ENCODE results near the gene SZT2.

The SZT2 gene

GRCh38 chr1:43439781-43440180, 50.1 kb downstream of the SZT2 start:
- peaks cover 64% of the 10 kb centered on the region for H3K36me3 ChIP-seq (ENCODE audit: control insufficient read depth, insufficient read depth, low read length)
- H3K27me3 ChIP-seq (replicated peaks; ENCODE audit: control insufficient read depth, insufficient read depth, low read length, poor library complexity, severe bottlenecking) = no peaks in the 10 kb centered on the region
- no peaks in the 10 kb centered on the region for H3K4me1 ChIP-seq (ENCODE audit: control insufficient read depth, insufficient read depth, low read length, poor library complexity, severe bottlenecking)
- no peak for DNase-seq
- H3K27ac ChIP-seq (ENCODE audit: insufficient read depth, low read length, poor library complexity, severe bottlenecking) = no peak overlapping the region
- H3K4me3 ChIP-seq (ENCODE audit: insufficient read depth, low read depth, low read length, poor library complexity, severe bottlenecking) = no peak overlapping the region
- no peaks in the 10 kb centered on the region for H3K9me3 ChIP-seq (ENCODE audit: control insufficient read depth, low read length)

DNA sequence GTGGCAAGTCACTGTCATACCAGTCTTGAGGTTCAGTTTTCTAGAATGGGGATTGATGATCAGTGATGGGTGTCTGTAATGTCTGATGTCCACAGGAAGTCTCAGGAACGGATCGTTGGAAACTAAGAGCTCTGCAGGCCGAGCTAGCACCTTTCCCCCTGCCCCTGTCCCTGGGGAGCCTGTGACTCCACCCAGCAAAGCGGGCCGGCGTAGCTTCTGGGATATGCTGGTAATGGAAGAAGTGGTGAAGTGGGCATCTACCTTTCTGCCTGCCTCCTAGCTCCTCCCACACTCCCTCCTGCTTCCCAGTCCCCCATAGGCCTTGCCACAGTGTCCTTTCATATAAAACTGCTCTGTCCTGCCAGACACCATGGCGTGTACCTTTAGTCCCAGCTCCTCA, 50.7 kb downstream of the SZT2 start:
- DNase-seq = no peak
- Histone ChIP-seq H3K36me3 (ENCODE audit: control insufficient read depth, insufficient read depth, low read length) (peaks cover 63% of the 10 kb centered on the region), H3K4me3 (ENCODE audit: insufficient read depth, low read depth, low read length, poor library complexity, severe bottlenecking) (no peak overlapping the region), H3K4me1 (ENCODE audit: control insufficient read depth, insufficient read depth, low read length, poor library complexity, severe bottlenecking) (no peaks in the 10 kb centered on the region), H3K9me3 (ENCODE audit: control insufficient read depth, low read length) (no peaks in the 10 kb centered on the region), H3K27me3 (replicated peaks; ENCODE audit: control insufficient read depth, insufficient read depth, low read length, poor library complexity, severe bottlenecking) (no peaks in the 10 kb centered on the region), H3K27ac (ENCODE audit: insufficient read depth, low read length, poor library complexity, severe bottlenecking) (no peak overlapping the region)

DNA sequence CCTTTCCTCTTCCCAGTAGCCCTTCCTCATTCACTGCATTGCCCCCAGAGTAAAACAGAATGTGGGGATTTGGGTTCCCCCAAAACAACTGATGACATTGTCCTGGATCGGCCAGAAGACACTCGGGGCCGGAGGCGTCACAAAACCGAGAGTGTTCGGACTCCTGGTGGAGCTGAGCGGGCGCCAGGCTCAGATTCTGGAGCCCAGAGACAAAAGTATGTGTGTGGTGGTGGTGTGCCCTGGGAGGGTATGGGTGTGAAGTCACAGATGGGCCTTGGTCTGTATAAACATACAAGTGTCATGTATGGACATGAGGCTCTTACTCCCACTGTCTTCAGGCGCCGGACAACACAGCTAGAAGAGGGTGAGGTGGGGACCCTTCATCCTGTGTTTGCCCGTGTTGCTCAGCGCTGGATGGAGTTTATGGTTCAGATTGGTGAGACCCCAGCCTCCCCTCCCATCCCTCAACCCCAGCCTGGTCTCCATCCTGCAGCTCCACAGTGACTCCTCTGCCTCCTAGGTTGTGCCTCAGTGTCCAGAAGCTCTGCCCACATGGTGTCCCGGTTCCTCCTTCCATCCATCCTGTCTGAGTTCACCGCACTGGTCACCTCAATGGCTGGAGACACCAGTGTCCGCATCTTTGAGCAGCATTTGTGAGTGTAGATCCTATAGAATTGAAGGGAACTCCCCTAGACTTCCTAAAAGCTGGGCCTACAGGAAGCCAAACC, 51.6 kb downstream of the SZT2 start:
- H3K27ac ChIP-seq (ENCODE audit: insufficient read depth, low read length, poor library complexity, severe bottlenecking) = no peak overlapping the region
- H3K4me3 ChIP-seq (ENCODE audit: insufficient read depth, low read depth, low read length, poor library complexity, severe bottlenecking) = no peak overlapping the region
- H3K36me3 ChIP-seq (ENCODE audit: control insufficient read depth, insufficient read depth, low read length) = peaks cover 71% of the 10 kb centered on the region
- no peak for DNase-seq
- H3K4me1 ChIP-seq (ENCODE audit: control insufficient read depth, insufficient read depth, low read length, poor library complexity, severe bottlenecking) = no peaks in the 10 kb centered on the region
- no peaks in the 10 kb centered on the region for H3K27me3 ChIP-seq (replicated peaks; ENCODE audit: control insufficient read depth, insufficient read depth, low read length, poor library complexity, severe bottlenecking)
- H3K9me3 ChIP-seq (ENCODE audit: control insufficient read depth, low read length) = no peaks in the 10 kb centered on the region

DNA sequence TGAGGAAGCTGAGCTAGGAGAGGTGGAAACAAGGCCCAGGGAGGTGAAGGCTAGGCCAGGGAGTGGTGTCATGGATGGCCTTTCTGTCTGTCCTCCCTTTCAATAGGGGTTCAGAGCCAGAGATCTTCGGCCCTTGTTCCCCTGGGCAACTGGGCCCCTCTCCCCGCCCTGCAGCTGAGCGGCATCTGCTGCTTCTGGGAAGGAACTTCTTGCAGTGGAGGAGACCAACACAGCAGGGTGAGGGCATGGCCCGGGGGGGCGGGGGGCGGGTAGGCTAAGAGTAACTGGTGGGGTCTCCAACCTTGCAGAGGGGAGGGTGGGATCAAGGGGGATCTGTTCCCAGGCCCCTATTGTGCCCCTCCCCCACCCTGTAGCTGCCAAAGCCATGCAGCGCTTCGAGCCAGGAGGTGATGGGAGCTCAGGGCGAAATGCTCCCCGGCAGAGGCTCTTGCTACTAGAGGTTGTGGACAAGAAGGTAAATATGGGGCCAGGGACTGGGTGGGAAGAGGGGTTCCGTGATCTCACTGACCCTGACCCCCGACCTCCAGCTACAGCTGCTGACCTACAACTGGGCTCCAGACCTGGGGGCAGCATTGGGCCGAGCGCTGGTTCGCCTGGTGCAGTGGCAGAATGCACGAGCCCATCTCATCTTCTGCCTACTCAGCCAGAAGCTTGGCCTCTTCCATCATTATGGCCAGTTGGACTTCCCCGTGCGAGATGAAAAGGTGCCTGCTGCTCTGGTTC, 52.4 kb downstream of the SZT2 start:
- Histone ChIP-seq H3K27me3 (replicated peaks; ENCODE audit: control insufficient read depth, insufficient read depth, low read length, poor library complexity, severe bottlenecking) (no peaks in the 10 kb centered on the region), H3K36me3 (ENCODE audit: control insufficient read depth, insufficient read depth, low read length) (peaks cover 78% of the 10 kb centered on the region), H3K4me3 (ENCODE audit: insufficient read depth, low read depth, low read length, poor library complexity, severe bottlenecking) (no peak overlapping the region), H3K9me3 (ENCODE audit: control insufficient read depth, low read length) (no peaks in the 10 kb centered on the region), H3K4me1 (ENCODE audit: control insufficient read depth, insufficient read depth, low read length, poor library complexity, severe bottlenecking) (no peaks in the 10 kb centered on the region), H3K27ac (ENCODE audit: insufficient read depth, low read length, poor library complexity, severe bottlenecking) (no peak overlapping the region)
- no peak for DNase-seq

- peaks cover 83% of the 10 kb centered on the region for H3K36me3 ChIP-seq (ENCODE audit: control insufficient read depth, insufficient read depth, low read length)
- no peak for DNase-seq
- H3K4me3 ChIP-seq (ENCODE audit: insufficient read depth, low read depth, low read length, poor library complexity, severe bottlenecking) = no peak overlapping the region
Observed at GRCh38 chr1:43442756-43443155, 53.1 kb downstream of the SZT2 start.

GRCh38 chr1:43443197-43443946, 53.7 kb downstream of the SZT2 start:
- DNase-seq = no peak
- H3K27me3 ChIP-seq (replicated peaks; ENCODE audit: control insufficient read depth, insufficient read depth, low read length, poor library complexity, severe bottlenecking) = no peaks in the 10 kb centered on the region
- H3K4me3 ChIP-seq (ENCODE audit: insufficient read depth, low read depth, low read length, poor library complexity, severe bottlenecking) = no peak overlapping the region
- no peak overlapping the region for H3K27ac ChIP-seq (ENCODE audit: insufficient read depth, low read length, poor library complexity, severe bottlenecking)
- peaks cover 81% of the 10 kb centered on the region for H3K36me3 ChIP-seq (ENCODE audit: control insufficient read depth, insufficient read depth, low read length)
- H3K9me3 ChIP-seq (ENCODE audit: control insufficient read depth, low read length) = no peaks in the 10 kb centered on the region
- H3K4me1 ChIP-seq (ENCODE audit: control insufficient read depth, insufficient read depth, low read length, poor library complexity, severe bottlenecking) = no peaks in the 10 kb centered on the region

More at GRCh38 chr1:43442756-43443155, 53.1 kb downstream of the SZT2 start:
- Histone ChIP-seq H3K4me1 (ENCODE audit: control insufficient read depth, insufficient read depth, low read length, poor library complexity, severe bottlenecking) (no peaks in the 10 kb centered on the region), H3K27me3 (replicated peaks; ENCODE audit: control insufficient read depth, insufficient read depth, low read length, poor library complexity, severe bottlenecking) (no peaks in the 10 kb centered on the region), H3K27ac (ENCODE audit: insufficient read depth, low read length, poor library complexity, severe bottlenecking) (no peak overlapping the region), H3K9me3 (ENCODE audit: control insufficient read depth, low read length) (no peaks in the 10 kb centered on the region)

- DNase-seq = no peak
- no peaks in the 10 kb centered on the region for H3K4me1 ChIP-seq (ENCODE audit: control insufficient read depth, insufficient read depth, low read length, poor library complexity, severe bottlenecking)
- no peaks in the 10 kb centered on the region for H3K27me3 ChIP-seq (replicated peaks; ENCODE audit: control insufficient read depth, insufficient read depth, low read length, poor library complexity, severe bottlenecking)
- H3K4me3 ChIP-seq (ENCODE audit: insufficient read depth, low read depth, low read length, poor library complexity, severe bottlenecking) = no peak overlapping the region
- peaks cover 81% of the 10 kb centered on the region for H3K36me3 ChIP-seq (ENCODE audit: control insufficient read depth, insufficient read depth, low read length)
- H3K27ac ChIP-seq (ENCODE audit: insufficient read depth, low read length, poor library complexity, severe bottlenecking) = no peak overlapping the region
- H3K9me3 ChIP-seq (ENCODE audit: control insufficient read depth, low read length) = no peaks in the 10 kb centered on the region
Observed at GRCh38 chr1:43444151-43444828, 54.6 kb downstream of the SZT2 start.

DNA sequence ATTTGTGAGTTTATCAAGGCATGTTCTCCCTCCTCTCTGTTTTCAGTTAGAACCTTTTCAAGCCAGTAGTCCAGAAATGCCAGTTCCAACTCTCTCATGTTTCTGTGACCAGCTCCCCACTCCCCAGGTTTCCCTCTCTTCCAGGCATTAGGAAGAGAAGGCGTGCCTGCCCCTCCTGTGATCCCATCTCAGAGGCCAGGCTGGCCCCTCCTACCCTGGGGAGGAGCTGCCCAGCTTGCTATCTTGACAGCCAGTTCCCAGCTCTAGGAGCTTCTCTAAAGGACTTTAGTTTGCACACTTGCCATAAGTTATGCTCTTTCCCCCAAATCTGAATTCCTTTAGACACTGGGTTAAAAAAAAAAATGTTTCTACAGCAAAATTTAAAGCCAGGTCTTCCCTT, 55.1 kb downstream of the SZT2 start:
- H3K9me3 ChIP-seq (ENCODE audit: control insufficient read depth, low read length) = no peaks in the 10 kb centered on the region
- H3K4me3 ChIP-seq (ENCODE audit: insufficient read depth, low read depth, low read length, poor library complexity, severe bottlenecking) = no peak overlapping the region
- DNase-seq = no peak
- H3K27ac ChIP-seq (ENCODE audit: insufficient read depth, low read length, poor library complexity, severe bottlenecking) = no peak overlapping the region
- peaks cover 83% of the 10 kb centered on the region for H3K36me3 ChIP-seq (ENCODE audit: control insufficient read depth, insufficient read depth, low read length)
- no peaks in the 10 kb centered on the region for H3K27me3 ChIP-seq (replicated peaks; ENCODE audit: control insufficient read depth, insufficient read depth, low read length, poor library complexity, severe bottlenecking)
- no peaks in the 10 kb centered on the region for H3K4me1 ChIP-seq (ENCODE audit: control insufficient read depth, insufficient read depth, low read length, poor library complexity, severe bottlenecking)

DNA sequence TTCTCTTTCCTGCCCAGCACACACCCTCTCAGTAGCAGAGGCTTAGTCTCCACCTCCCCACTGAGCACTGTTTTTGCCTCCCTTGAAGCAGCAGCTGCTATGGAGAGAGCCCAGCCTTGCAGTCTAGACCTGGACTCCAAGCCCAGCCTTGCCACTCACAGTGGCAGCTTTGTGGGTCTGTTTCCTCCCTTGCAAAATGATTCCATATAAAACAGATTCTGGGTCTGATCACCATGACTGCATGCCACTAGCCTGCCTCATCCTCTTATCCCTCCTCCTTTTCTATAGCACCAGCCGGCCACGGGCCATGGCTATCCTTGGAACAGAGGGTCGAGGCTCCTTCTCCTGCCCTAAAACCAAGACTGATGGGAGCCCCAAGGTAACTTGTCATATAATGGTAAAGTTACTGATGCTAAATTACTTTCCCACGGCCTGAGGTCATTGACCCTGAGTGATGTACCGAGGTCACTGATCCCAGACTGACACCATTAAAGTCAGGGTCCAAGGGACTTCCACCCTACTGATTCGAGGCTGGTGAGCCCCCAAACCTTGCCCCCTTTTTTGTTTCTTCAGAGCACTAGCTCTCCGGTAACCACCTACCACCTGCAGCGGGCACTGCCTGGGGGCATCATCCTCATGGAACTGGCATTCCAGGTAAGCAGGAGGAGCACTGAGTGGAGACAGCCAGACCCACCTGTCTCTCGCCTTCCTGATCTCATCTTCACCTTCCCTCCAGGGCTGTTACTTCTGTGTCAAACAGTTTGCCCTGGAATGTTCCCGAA, 56.1 kb downstream of the SZT2 start:
- peaks cover 83% of the 10 kb centered on the region for H3K36me3 ChIP-seq (ENCODE audit: control insufficient read depth, insufficient read depth, low read length)
- no peaks in the 10 kb centered on the region for H3K9me3 ChIP-seq (ENCODE audit: control insufficient read depth, low read length)
- H3K4me3 ChIP-seq (ENCODE audit: insufficient read depth, low read depth, low read length, poor library complexity, severe bottlenecking) = no peak overlapping the region
- no peaks in the 10 kb centered on the region for H3K4me1 ChIP-seq (ENCODE audit: control insufficient read depth, insufficient read depth, low read length, poor library complexity, severe bottlenecking)
- DNase-seq = no peak
- H3K27ac ChIP-seq (ENCODE audit: insufficient read depth, low read length, poor library complexity, severe bottlenecking) = no peak overlapping the region
- H3K27me3 ChIP-seq (replicated peaks; ENCODE audit: control insufficient read depth, insufficient read depth, low read length, poor library complexity, severe bottlenecking) = no peaks in the 10 kb centered on the region

Measured in effector memory CD4-positive, alpha-beta T cell (primary cell).